Measurements from ENCODE around the gene PRDM16. TPM values are rescaled to one million over a fixed set of nuclear protein-coding genes. Genes with fewer than 3 reads are reported as not detected.

PRDM16 gene
- total RNA-seq, 1 experiment from 2014 or later: 22.3 TPM

- H3K27ac ChIP-seq (ENCODE audit: low read length): no peak overlapping the region
- BruUV-seq (replicated peaks): no TSS peak
- H3K36me3 ChIP-seq (ENCODE audit: control insufficient read depth, insufficient read depth, low read length): no peaks in the 10 kb centered on the region
- no peak overlapping the region for H3K4me3 ChIP-seq (ENCODE audit: low read depth in 2 of 2, low read length in 2 of 2)
- POLR2A ChIA-PET: no interaction called here
- H3K4me1 ChIP-seq (ENCODE audit: control insufficient read depth, insufficient read depth, low read length): peaks cover 30% of the 10 kb centered on the region
- no peaks in the 10 kb centered on the region for H3K9me3 ChIP-seq (ENCODE audit: control insufficient read depth, insufficient read depth, low read depth, low read length)
- DNase-seq (ENCODE audit: low read depth, low spot score): no peak
- intact Hi-C loops (cut with micrococcal nuclease; ENCODE audit: unreplicated experiment): no loop called here
- CTCF ChIA-PET: no interaction called here
- TF ChIP-seq CTCF (IDR thresholded peaks at IDR 0.05): no peak
- TF ChIP-seq POLR2AphosphoS5 (IDR thresholded peaks at IDR 0.05; ENCODE audit: low read depth, low read length): no peak
- TF ChIP-seq SIN3A (IDR thresholded peaks at IDR 0.05; ENCODE audit: borderline replicate concordance, insufficient read depth, low read depth, low read length): no peak
- no peak for TF ChIP-seq REST (IDR thresholded peaks at IDR 0.05; ENCODE audit: insufficient read depth in 1 of 2, low read depth in 2 of 2, low read length in 1 of 2)
- no peak for TF ChIP-seq TCF7L2 (IDR thresholded peaks at IDR 0.05; ENCODE audit: low read depth, low read length)
- ATAC-seq: no peak
- H3K27me3 ChIP-seq (ENCODE audit: control insufficient read depth, insufficient read depth, low read length): no peaks in the 10 kb centered on the region
- in situ Hi-C loops (cut with HindIII; ENCODE audit: low pct_unique_long_range_greater_than_20kb, low sequenced_read_pairs): no loop called here
Observed at GRCh38 chr1:3356827-3357460, 287.9 kb downstream of the PRDM16 start.

- ATAC-seq (no peak), DNase-seq (ENCODE audit: low read depth, low spot score) (no peak)
- no peaks in the 10 kb centered on the region for H3K27me3 ChIP-seq (ENCODE audit: control insufficient read depth, insufficient read depth, low read length)
- H3K27ac ChIP-seq (ENCODE audit: low read length): no peak overlapping the region
- intact Hi-C loops (cut with micrococcal nuclease; ENCODE audit: unreplicated experiment): no loop called here
- H3K36me3 ChIP-seq (ENCODE audit: control insufficient read depth, insufficient read depth, low read length): no peaks in the 10 kb centered on the region
- CTCF ChIA-PET: interaction anchor here (0.6 kb wide), 1 partner anchor 316 kb away, joined by 5 read pairs; no protein-coding TSS in a partner anchor
- POLR2A ChIA-PET: no interaction called here
- H3K9me3 ChIP-seq (ENCODE audit: control insufficient read depth, insufficient read depth, low read depth, low read length): no peaks in the 10 kb centered on the region
- no TSS peak for BruUV-seq (replicated peaks)
- in situ Hi-C loops (cut with HindIII; ENCODE audit: low pct_unique_long_range_greater_than_20kb, low sequenced_read_pairs): no loop called here
- H3K4me3 ChIP-seq (ENCODE audit: low read depth in 2 of 2, low read length in 2 of 2): no peak overlapping the region
- TF ChIP-seq SIN3A (IDR thresholded peaks at IDR 0.05; ENCODE audit: borderline replicate concordance, insufficient read depth, low read depth, low read length) (no peak), REST (IDR thresholded peaks at IDR 0.05; ENCODE audit: insufficient read depth in 1 of 2, low read depth in 2 of 2, low read length in 1 of 2) (no peak), CTCF (IDR thresholded peaks at IDR 0.05) (no peak), TCF7L2 (IDR thresholded peaks at IDR 0.05; ENCODE audit: low read depth, low read length) (no peak), POLR2AphosphoS5 (IDR thresholded peaks at IDR 0.05; ENCODE audit: low read depth, low read length) (no peak)
- peaks cover 22% of the 10 kb centered on the region for H3K4me1 ChIP-seq (ENCODE audit: control insufficient read depth, insufficient read depth, low read length)
Observed at GRCh38 chr1:3357526-3358297, 288.7 kb downstream of the PRDM16 start.
